Melanocyte of skin (primary cell): ENCODE measurements around the gene FGFBP1. TPM values are rescaled to one million over a fixed set of nuclear protein-coding genes. Genes with fewer than 3 reads are reported as not detected.

ENCODE experiments used
- total RNA-seq, 2 donors: library from RNA; depleted of rRNA; stranded (reverse); fragments of >200 nt; gene quantifications; 2 replicates each; pipeline ENCODE4 v1.2.3, GENCODE V29; 2012

The FGFBP1 gene
- not detected for total RNA-seq

GRCh38 chr4:15938640-15939039 is at the start of gene FGFBP1:
Gene FGFBP1, minus strand, starts transcription at chr4:15938740. Its CDS starts 2,108 bp downstream, at chr4:15936632.

GRCh38 chr4:15963001-15963451 is 24.5 kb upstream of the FGFBP1 start, which contains the start of gene FGFBP2:
Gene FGFBP2, minus strand, starts transcription at chr4:15963175. Its CDS starts 46 bp downstream, at chr4:15963129.

Other genes starting within 250 kb of the FGFBP1 start
- 10 to 100 TPM; 14.1 to 15.3 TPM for gene BST1, start 235.7 kb downstream of the FGFBP1 start, total RNA-seq
- gene CD38, start 160.4 kb downstream of the FGFBP1 start, total RNA-seq, result 1 to 10 TPM in 1 of 2 donors, not detected in 1; 1.0 TPM
- gene FGFBP2, start 24.4 kb upstream of the FGFBP1 start, total RNA-seq, result 1 to 10 TPM in 1 of 2 donors, under 1 TPM in 1; 0.67 to 2.1 TPM
- 1 to 10 TPM in 1 of 2 donors, under 1 TPM in 1; 1.00 to 1.7 TPM for gene PROM1, start 145.3 kb upstream of the FGFBP1 start, total RNA-seq